H1 (cell line): ENCODE data around the gene KCNK3. TPM values are rescaled to one million over a fixed set of nuclear protein-coding genes. Genes with fewer than 3 reads are reported as not detected.

Experiments
- CTCF ChIA-PET: fragments of 300-600 bp; sonication (Branson Sonifier 250); formaldehyde crosslinking; loops from one replicate; lab custom pipeline; 2021; ENCODE audit not compliant: partially characterized antibody; lab: Charles Lee
- POLR2A ChIA-PET: fragments of 300-600 bp; sonication (Branson Sonifier 250); formaldehyde crosslinking; loops from one replicate; lab custom pipeline; 2021; ENCODE audit warnings: inconsistent platforms; ENCODE audit not compliant: partially characterized antibody; lab: Charles Lee
- DNase-seq, 2 experiments: peaks; one replicate each; pipeline versions ENCODE4 v3.0.0 to v3.0.0-alpha.2; 2010 to 2022; ENCODE audit warnings: low spot score in 2 of 2, low read depth in 1 of 2, mixed read lengths in 1 of 2
- FAIRE-seq: peaks from 2 replicates; lab custom pipeline; 2011; peaks lifted over from hg19 to GRCh38; lab: Jason Lieb, UNC
- H2AFZ ChIP-seq: 2 replicates; pipeline ENCODE4 v1.8.1; 2012; ENCODE audit warnings: low read length, inconsistent platforms
- H2AK5ac ChIP-seq: 2 replicates; pipeline ENCODE4 v1.6.1; 2013; ENCODE audit warnings: low read depth, low read length
- H2BK120ac ChIP-seq: replicated peaks from 2 replicates; pipeline ENCODE3; 2013; ENCODE audit warnings: low read depth, low read length, inconsistent platforms
- H2BK12ac ChIP-seq: 2 replicates; pipeline ENCODE4 v1.6.1; 2013; ENCODE audit warnings: low read depth, low read length
- H2BK15ac ChIP-seq: 2 replicates; pipeline ENCODE4 v1.6.1; 2013; ENCODE audit warnings: low read length
- H2BK20ac ChIP-seq: 2 replicates; pipeline ENCODE4 v1.6.1; 2013; ENCODE audit warnings: low read length
- H2BK5ac ChIP-seq: 2 replicates; pipeline ENCODE4 v1.6.1; 2013; ENCODE audit warnings: low read depth, low read length
- H3K14ac ChIP-seq: 2 replicates; pipeline ENCODE4 v1.6.1; 2013; ENCODE audit warnings: inconsistent platforms; ENCODE audit not compliant: insufficient read length
- H3K18ac ChIP-seq: 2 replicates; pipeline ENCODE4 v1.6.1; 2013; ENCODE audit warnings: low read length; ENCODE audit errors: extremely low read depth
- H3K23ac ChIP-seq: 2 replicates; pipeline ENCODE4 v1.6.1; 2013; ENCODE audit warnings: inconsistent platforms; ENCODE audit not compliant: insufficient read length
- H3K23me2 ChIP-seq: 2 replicates; pipeline ENCODE4 v1.6.1; 2013; ENCODE audit warnings: low read depth, low read length
- H3K27ac ChIP-seq: 2 replicates; pipeline ENCODE4 v1.6.1; 2011; ENCODE audit warnings: low read depth, low read length, inconsistent platforms
- H3K27me3 ChIP-seq, 4 experiments: replicated peaks in 1 of 4; 1 replicate in 1 of 4; 2 replicates in 3 of 4; pipeline versions ENCODE4 v1.6.1 to v1.8.1; 2011 to 2013; ENCODE audit warnings: low read length in 3 of 4, mild to moderate bottlenecking in 3 of 4, inconsistent platforms in 2 of 4, mixed read lengths in 2 of 4, moderate library complexity in 1 of 4; ENCODE audit not compliant: control insufficient read depth in 3 of 4, insufficient read depth in 3 of 4; ENCODE audit errors: extremely low read depth in 1 of 4
- H3K36me3 ChIP-seq, 4 experiments: 2 replicates each; pipeline versions ENCODE4 v1.6.1 to v1.8.1; 2011 to 2013; ENCODE audit warnings: mild to moderate bottlenecking in 4 of 4, low read length in 3 of 4, moderate library complexity in 2 of 4, control low read depth in 1 of 4, inconsistent platforms in 1 of 4; ENCODE audit not compliant: insufficient read depth in 4 of 4, control insufficient read depth in 2 of 4
- H3K4ac ChIP-seq: replicated peaks from 2 replicates; pipeline ENCODE3; 2013; ENCODE audit warnings: low read length, low read depth, mixed read lengths, inconsistent platforms; ENCODE audit not compliant: insufficient read length
- H3K4me1 ChIP-seq, 4 experiments: replicated peaks in 1 of 4; 1 replicate in 1 of 4; 2 replicates in 3 of 4; pipeline versions ENCODE4 v1.6.1 to v1.8.1; 2011 to 2013; ENCODE audit warnings: low read length in 3 of 4, inconsistent platforms in 2 of 4, mixed read lengths in 1 of 4; ENCODE audit not compliant: insufficient read depth in 4 of 4, control insufficient read depth in 3 of 4
- H3K4me2 ChIP-seq, 2 experiments: 2 replicates each; pipeline versions ENCODE4 v1.6.1 to v1.8.1; 2011 to 2013; ENCODE audit warnings: low read depth in 2 of 2, low read length in 2 of 2, control low read depth in 1 of 2, inconsistent platforms in 1 of 2, mild to moderate bottlenecking in 1 of 2; ENCODE audit not compliant: insufficient read depth in 1 of 2
- H3K4me3 ChIP-seq, 4 experiments: fragments of 200-600, 300-600 bp in 1 of 4; sonication (generic), shearing (Covaris generic), sonication (Bioruptor Twin) in 1 of 4; 2 replicates each; pipeline versions ENCODE4 v1.5.1 to v1.8.1; 2011 to 2016; ENCODE audit warnings: low read length in 4 of 4, low read depth in 3 of 4, control low read depth in 2 of 4, inconsistent platforms in 2 of 4, mild to moderate bottlenecking in 2 of 4, mixed read lengths in 1 of 4, moderate library complexity in 1 of 4; ENCODE audit not compliant: insufficient read depth in 2 of 4; ENCODE audit errors: extremely low read depth in 1 of 4
- H3K56ac ChIP-seq: replicated peaks from 2 replicates; pipeline ENCODE3; 2013; ENCODE audit warnings: low read depth, mild to moderate bottlenecking, mixed read lengths, low read length, inconsistent platforms; ENCODE audit not compliant: insufficient read length
- H3K79me1 ChIP-seq: 2 replicates; pipeline ENCODE4 v1.6.1; 2013; ENCODE audit warnings: low read depth, low read length, control low read depth
- H3K79me2 ChIP-seq, 2 experiments: 2 replicates each; pipeline versions ENCODE4 v1.6.1 to v1.8.1; 2012 to 2013; ENCODE audit warnings: low read length in 2 of 2, mild to moderate bottlenecking in 2 of 2, inconsistent platforms in 1 of 2; ENCODE audit not compliant: insufficient read depth in 2 of 2, control insufficient read depth in 1 of 2
- H3K9ac ChIP-seq, 4 experiments: replicated peaks in 1 of 4; 1 replicate in 1 of 4; 2 replicates in 3 of 4; pipeline versions ENCODE4 v1.6.1 to v1.8.1; 2011 to 2013; ENCODE audit warnings: low read depth in 3 of 4, low read length in 3 of 4, control low read depth in 2 of 4, mild to moderate bottlenecking in 2 of 4, moderate library complexity in 2 of 4, inconsistent platforms in 1 of 4; ENCODE audit errors: extremely low read depth in 1 of 4
- H3K9me3 ChIP-seq, 2 experiments: 2 replicates each; pipeline versions ENCODE4 v1.6.1 to v1.8.1; 2012 to 2013; ENCODE audit warnings: mild to moderate bottlenecking in 2 of 2, moderate library complexity in 2 of 2, control low read depth in 1 of 2, inconsistent platforms in 1 of 2, low read depth in 1 of 2, low read length in 1 of 2, mixed read lengths in 1 of 2; ENCODE audit not compliant: insufficient read depth in 2 of 2
- H4K20me1 ChIP-seq, 2 experiments: replicated peaks in 1 of 2; 2 replicates each; pipeline versions ENCODE3 to v1.8.1; 2011 to 2013; ENCODE audit warnings: inconsistent platforms in 2 of 2, low read length in 2 of 2, mild to moderate bottlenecking in 1 of 2; ENCODE audit not compliant: insufficient read depth in 2 of 2, control insufficient read depth in 1 of 2
- H4K5ac ChIP-seq: 2 replicates; pipeline ENCODE4 v1.6.1; 2013; ENCODE audit warnings: low read length, low read depth, mixed read lengths, inconsistent platforms; ENCODE audit not compliant: insufficient read length
- H4K8ac ChIP-seq: 2 replicates; pipeline ENCODE4 v1.8.0; 2013; ENCODE audit warnings: mild to moderate bottlenecking, moderate library complexity, low read length, inconsistent platforms; ENCODE audit not compliant: insufficient read depth; ENCODE audit errors: extremely low read depth
- H4K91ac ChIP-seq: replicated peaks from 2 replicates; pipeline ENCODE3; 2013; ENCODE audit warnings: low read length, mixed read lengths, inconsistent platforms; ENCODE audit not compliant: insufficient read length
- ASH2L ChIP-seq: fragments of 200-600, 300-600 bp; sonication (generic); IDR thresholded peaks from one replicate; pipeline ENCODE4 v1.7.1; 2017; ENCODE audit warnings: low read length
- CHD1 ChIP-seq: IDR thresholded peaks from 2 replicates; pipeline ENCODE4 v1.6.1; 2012; ENCODE audit warnings: low read depth, low read length, improper control_type of control experiment
- GABPA ChIP-seq: IDR thresholded peaks from 2 replicates; pipeline ENCODE4 v1.6.1; 2011; ENCODE audit warnings: mild to moderate bottlenecking, low read length, moderate library complexity, borderline replicate concordance; ENCODE audit not compliant: insufficient read depth
- KDM1A ChIP-seq: fragments of 200-600, 300-600 bp; sonication (generic); IDR thresholded peaks from 2 replicates; pipeline ENCODE4 v1.7.1; 2016; ENCODE audit warnings: mild to moderate bottlenecking, low read length, borderline replicate concordance
- KDM5A ChIP-seq: fragments of 200-600 bp; IDR thresholded peaks from 2 replicates; pipeline ENCODE4 v1.7.1; 2012; ENCODE audit warnings: mild to moderate bottlenecking, low read length, inconsistent platforms, mixed read lengths
- SIX5 ChIP-seq: IDR thresholded peaks from 2 replicates; pipeline ENCODE4 v1.6.1; 2011; ENCODE audit warnings: mild to moderate bottlenecking, low read depth, low read length
- SP4 ChIP-seq: IDR thresholded peaks from 2 replicates; pipeline ENCODE4 v1.6.1; 2012; ENCODE audit warnings: low read length, inconsistent platforms
- TBP ChIP-seq: IDR thresholded peaks from 2 replicates; pipeline ENCODE4 v1.6.1; 2011; ENCODE audit warnings: low read depth, low read length, improper control_type of control experiment
- TEAD4 ChIP-seq: IDR thresholded peaks from 2 replicates; pipeline ENCODE4 v1.6.1; 2012; ENCODE audit warnings: low read depth, low read length, inconsistent platforms, mixed read lengths
- WGBS, 2 experiments: shearing (Covaris generic) in 1 of 2; methylation state at CpG; one replicate each; pipeline versions ENCODE4 v1.1.6 to v1.1.7; 2013 to 2015; ENCODE audit warnings: low lambda C conversion rate in 2 of 2, mixed read lengths in 2 of 2, inconsistent platforms in 1 of 2, low coverage in 1 of 2, missing lambda C conversion rate in 1 of 2; ENCODE audit not compliant: insufficient replicate concordance in 2 of 2, insufficient coverage in 1 of 2, insufficient read length in 1 of 2; ENCODE audit errors: extremely low coverage in 1 of 2, missing lambda C conversion rate in 1 of 2; 5-methylcytosine and 5-hydroxymethylcytosine counted together
- polyA plus RNA-seq, 7 experiments: library from polyadenylated mRNA; depleted of rRNA in 3 of 7; stranded (reverse) in 5 of 7; unstranded in 2 of 7; fragments of >200 nt in 5 of 7; fragments of 200-250 nt in 2 of 7; gene quantifications; 1 replicate in 5 of 7; 2 replicates in 1 of 7; 4 replicates in 1 of 7; pipeline versions ENCODE4 v1.2.1 to v1.2.3, GENCODE V29; 2011 to 2013; ENCODE audit warnings: missing spikeins in 2 of 7, mixed read lengths in 2 of 7
- total RNA-seq: library from RNA; stranded (reverse); fragmentation: NEBNext Ultra II Directional; extraction: Animal tissue kit (Norgen Biotek cat#: 25700); gene quantifications from 2 replicates; pipeline ENCODE4 v1.2.1, GENCODE V29; 2021
- TF ChIP-seq, protein P1 (sequence below): IDR thresholded peaks from 2 replicates; pipeline ENCODE4 v1.6.1; 2012; ENCODE audit warnings: inconsistent platforms
- TF ChIP-seq, protein P2 (sequence below): IDR thresholded peaks from 2 replicates; pipeline ENCODE4 v1.6.1; 2012; ENCODE audit warnings: inconsistent platforms

The KCNK3 gene
- total and polyA plus RNA-seq, 2 of the 8 experiments (the other 6 are each of a cell fraction or from before 2014, with no cell fraction given) = 0.29 to 0.30 TPM

DNA sequence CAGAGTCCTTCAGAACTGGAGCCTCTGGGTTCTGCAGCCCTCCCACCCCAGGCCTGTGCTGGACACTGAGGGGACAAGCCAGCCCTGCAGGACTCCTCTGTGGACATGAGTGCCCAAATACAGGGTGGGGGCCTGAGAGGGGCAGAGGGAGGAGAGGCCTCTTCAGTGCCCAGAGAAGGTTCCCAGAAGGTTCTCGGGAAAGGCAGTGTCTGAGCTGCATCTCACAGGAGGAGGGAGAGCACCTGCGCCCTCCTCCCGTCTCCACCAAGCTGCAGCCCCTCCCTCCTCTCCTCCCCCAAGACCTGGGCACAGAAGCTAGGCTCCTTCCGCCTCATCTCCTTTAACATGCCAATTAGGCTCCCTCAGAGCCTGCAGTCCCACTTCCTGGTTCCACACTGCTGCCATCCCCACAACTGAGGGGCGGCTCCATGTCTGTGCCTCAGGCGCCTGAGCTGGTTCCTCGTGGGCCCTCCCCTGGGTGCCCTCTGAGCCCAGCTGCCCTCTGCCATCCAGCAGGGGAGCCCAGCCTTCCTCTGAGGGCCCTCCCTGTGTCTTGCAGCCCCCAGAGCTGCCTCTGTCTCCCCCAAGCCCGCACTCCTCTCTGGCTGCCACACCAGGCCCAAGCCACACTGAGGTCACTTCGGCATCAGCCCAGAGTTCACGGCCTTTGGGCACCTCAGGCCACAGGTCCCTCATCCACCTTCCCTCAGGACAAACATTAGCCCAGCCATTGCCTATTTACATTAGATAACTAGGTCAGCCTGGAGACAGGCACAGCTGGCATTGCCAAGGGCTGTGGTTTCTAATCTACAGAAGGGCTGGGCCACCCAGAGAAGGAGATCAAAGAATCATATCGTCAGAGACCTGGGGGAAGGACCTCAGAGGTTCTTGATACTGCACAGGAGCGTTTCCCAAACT is 28.9 kb downstream of the KCNK3 start:
- no peak overlapping the region for H3K56ac ChIP-seq
- no peak for FAIRE-seq
- TF ChIP-seq CHD1 (no peak), GABPA (no peak), SIX5 (no peak), TEAD4 (no peak), KDM5A (no peak), TBP (no peak), SP4 (no peak), KDM1A (no peak), ASH2L (no peak)
- TF ChIP-seq, protein P1, sequence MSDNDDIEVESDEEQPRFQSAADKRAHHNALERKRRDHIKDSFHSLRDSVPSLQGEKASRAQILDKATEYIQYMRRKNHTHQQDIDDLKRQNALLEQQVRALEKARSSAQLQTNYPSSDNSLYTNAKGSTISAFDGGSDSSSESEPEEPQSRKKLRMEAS = no peak
- TF ChIP-seq, protein P2, sequence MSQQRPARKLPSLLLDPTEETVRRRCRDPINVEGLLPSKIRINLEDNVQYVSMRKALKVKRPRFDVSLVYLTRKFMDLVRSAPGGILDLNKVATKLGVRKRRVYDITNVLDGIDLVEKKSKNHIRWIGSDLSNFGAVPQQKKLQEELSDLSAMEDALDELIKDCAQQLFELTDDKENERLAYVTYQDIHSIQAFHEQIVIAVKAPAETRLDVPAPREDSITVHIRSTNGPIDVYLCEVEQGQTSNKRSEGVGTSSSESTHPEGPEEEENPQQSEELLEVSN = no peak

More for the DNA sequence above, 28.9 kb downstream of the KCNK3 start:
- Histone ChIP-seq H2AK5ac (no peak overlapping the region), H3K18ac (peak overlapping the region; percentile 60), H3K4me2 (peak overlapping the region in 1 of 2 experiments; percentile 1; a peak in 1 of 4 replicates), H3K4ac (no peak overlapping the region), H4K91ac (peak overlapping the region; percentile 61), H3K27me3 (no peaks in the 10 kb centered on the region), H3K36me3 (no peaks in the 10 kb centered on the region), H2BK12ac (peak overlapping the region; percentile 71; the same call in 1 of the 2 replicates), H4K20me1 (no peaks in the 10 kb centered on the region), H3K4me1 (peaks cover 0 to 16% (median 10%) of the 10 kb centered on the region in 4 experiments; a peak in 6 of 7 replicates), H4K5ac (no peak overlapping the region), H3K79me2 (no peaks in the 10 kb centered on the region), H2BK15ac (peak overlapping the region; percentile 29; the same call in 1 of the 2 replicates), H3K27ac (no peak overlapping the region), H3K9ac (no peak overlapping the region), H3K4me3 (no peak overlapping the region), H3K14ac (no peak overlapping the region), H2BK120ac (no peak overlapping the region), H3K79me1 (no peaks in the 10 kb centered on the region), H3K9me3 (no peaks in the 10 kb centered on the region), H3K23ac (no peak overlapping the region), H2AFZ (peak overlapping the region; percentile 27; the same call in 1 of the 2 replicates), H2BK20ac (peak overlapping the region; percentile 90), H3K23me2 (no peaks in the 10 kb centered on the region; the same call in 1 of the 2 replicates), H2BK5ac (peak overlapping the region; percentile 85; the same call in 1 of the 2 replicates), H4K8ac (peak overlapping the region; percentile 40; the same call in 1 of the 2 replicates)
- 72% methylated on average over 12 of the region's 12 CpGs; no CpG with 5 or more reads in 1 of the 2 experiments for WGBS, 2 experiments
- ChIA-PET CTCF (interaction anchor here (0.8 to 1.9 kb wide), 10 partner anchors 10 to 221 kb away, joined by 3 to 8 read pairs (median 3); no protein-coding TSS in a partner anchor), POLR2A (interaction anchor here (1.3 to 1.7 kb wide), 2 partner anchors 15 to 21 kb away, joined by 3 to 4 read pairs; no protein-coding TSS in a partner anchor)
- no peak for DNase-seq
